NCI-H748 treated with DMSO at 0.1 percent for 48 hours (cell line): ENCODE results near the gene SRRM5.
A peak's percentile ranks its signal among the peaks of the same experiment; 100 is the strongest.
"Not testable (repeated sequence)": the region's sequence is repeated elsewhere in the genome, so short reads cannot be mapped to it uniquely, and the experiment has no call there.

Experiments
- DNase-seq: peaks from one replicate; lab custom pipeline; 2025; lab: John Stamatoyannopoulos, UW

Gene SRRM5, protein sequence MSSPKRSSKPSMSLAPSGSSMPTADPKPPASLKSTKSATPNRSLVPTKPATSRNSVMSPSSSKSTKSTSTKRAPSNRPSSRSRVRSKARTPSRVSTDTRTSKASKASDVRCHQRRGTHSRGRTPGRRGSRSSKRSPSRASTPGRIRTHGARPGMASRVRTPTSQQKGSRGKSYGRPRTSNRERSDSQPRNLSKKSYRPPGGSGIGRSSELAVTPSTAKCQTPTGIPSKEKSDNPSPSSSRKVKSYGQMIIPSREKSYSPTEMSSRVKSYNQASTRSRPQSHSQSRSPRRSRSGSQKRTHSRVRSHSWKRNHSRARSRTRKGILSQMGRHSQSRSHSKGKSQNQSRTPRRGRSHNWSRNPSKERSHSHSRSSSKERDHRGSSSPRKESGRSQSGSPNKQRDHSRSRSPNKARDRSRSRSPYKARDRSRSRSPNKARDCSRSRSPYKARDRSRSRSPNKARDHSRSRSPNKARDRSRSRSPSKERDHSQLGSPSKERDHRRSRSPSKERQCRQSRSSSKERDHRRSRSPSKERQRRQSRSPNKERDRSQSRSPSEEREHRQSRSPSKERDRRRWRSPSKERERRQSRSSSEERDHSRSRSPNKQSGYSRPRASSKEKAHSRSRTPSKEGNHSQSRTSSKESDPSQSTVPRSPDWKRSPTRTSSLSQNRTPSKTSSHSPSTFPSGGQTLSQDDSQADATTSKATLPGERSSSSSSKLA

DNA sequence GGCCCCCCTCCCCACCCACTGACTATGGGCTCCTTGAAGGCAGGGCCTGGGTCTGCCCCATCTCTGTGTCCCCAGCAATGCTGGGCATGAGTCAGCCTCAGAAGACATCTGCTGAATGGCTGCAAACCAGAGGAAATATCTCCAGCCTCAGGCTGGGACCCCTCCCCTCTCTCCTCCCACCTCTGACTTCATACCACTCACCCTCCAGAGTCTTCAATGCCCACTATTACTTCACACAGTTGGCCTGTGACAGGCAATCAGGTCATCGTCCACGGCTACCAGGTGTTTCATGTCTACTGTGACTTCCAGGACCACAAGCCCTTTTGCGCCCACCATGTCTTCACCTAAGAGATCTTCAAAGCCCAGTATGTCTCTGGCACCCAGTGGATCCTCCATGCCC, at the start of gene SRRM5:
Gene SRRM5 (plus strand): TSS at position 301 of the 400 bp plus-strand sequence. CDS start 34 bp downstream, at position 335.
- DNase-seq = no peak

DNA sequence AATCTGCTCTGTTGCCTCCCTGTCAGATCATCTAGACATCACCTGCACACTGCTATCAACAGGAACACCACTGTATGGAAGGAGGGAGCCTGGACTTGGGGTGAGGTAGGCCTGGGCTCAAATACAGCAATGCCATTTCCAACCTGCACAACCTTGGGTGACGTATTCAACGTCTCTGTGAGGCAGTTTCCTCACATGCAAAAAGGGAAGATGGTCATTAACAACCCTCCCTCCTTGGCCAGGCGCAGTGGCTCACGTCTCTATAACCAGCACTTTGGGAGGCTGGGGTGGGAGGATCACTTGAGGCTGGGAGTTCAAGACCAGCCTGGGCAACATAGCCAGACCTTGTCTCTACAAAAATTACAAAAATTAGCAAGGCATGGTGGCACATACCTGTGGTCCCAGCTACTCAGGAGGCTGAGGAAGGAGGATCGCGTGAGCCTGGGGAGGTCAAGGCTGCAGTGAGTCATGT, 49.6 kb upstream of the SRRM5 start:
- no peak for DNase-seq

DNA sequence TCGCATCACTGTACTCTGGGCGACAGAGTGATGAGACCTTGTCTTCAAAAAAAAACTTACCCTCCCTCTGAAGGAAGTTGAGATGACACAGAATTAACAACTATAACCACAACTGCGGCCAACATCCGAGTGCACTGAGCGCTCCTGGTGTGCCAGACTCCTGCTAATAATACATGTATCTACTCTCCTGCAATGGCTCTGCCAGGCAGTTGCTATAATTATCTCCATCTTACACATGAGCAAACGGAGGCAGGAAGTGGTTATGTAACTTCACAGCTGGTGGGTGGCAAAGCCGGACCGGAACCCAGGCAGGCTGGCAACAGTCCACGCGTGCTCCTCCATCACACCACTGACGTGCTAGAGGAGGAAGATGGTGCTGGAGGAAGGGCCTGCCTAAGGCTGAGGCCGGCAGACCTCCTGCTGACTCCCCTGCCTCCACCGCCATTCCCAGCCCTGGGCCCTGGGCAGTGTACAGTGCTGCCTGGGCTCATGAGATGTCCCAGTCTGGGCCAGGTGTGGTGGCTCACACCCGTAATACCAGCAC, 49.1 kb upstream of the SRRM5 start:
- DNase-seq = no peak

DNA sequence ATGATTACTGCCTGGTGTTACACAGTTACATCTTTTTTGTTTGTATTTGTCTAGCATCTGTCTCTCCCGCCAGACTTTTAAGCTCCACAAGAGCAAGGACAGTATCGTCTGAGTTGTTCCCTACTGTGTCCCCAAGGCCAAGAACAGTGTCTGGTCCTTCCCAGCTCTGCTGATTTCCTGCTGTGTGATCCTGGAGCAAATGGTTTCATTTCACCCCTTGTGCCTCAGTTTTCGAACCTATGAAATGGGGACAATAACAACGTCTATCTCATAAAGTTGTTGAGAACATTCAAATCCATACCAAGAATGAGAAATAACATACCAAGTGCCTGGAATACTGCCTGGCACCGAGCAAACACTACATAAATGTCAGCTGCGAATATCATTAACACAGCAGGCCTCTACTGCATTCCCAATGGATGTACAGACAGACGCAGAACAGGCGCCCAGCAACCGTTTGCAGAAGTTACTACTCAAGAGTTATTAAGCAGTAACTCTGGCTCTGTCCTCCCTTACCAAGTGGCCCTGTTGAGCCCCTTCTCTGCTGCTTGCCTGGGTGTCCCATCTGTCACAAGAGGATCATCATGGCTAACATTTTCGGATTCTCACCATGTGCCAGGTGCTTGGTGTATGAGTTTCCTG, 48.0 kb upstream of the SRRM5 start:
- DNase-seq = no peak

DNA sequence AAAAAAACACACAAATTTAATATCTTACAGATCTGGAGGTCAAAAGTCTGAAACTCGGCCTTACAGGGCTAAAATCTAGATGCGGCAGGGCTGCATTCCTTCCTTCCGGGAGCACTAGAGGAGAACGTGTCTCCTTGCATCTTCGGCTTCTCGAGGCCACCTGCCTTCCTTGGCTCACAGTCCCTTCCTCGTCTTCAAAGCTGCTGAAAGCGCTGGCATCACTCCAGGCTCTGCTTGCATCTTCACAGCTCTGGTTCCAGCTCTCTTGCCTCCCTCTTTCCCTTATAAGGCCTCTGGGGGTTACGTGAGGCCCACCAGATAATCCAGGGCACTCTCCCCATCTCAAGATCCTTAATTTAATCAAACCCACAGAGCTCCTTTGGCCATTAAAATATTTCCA, 47.1 kb upstream of the SRRM5 start:
- DNase-seq = no peak

DNA sequence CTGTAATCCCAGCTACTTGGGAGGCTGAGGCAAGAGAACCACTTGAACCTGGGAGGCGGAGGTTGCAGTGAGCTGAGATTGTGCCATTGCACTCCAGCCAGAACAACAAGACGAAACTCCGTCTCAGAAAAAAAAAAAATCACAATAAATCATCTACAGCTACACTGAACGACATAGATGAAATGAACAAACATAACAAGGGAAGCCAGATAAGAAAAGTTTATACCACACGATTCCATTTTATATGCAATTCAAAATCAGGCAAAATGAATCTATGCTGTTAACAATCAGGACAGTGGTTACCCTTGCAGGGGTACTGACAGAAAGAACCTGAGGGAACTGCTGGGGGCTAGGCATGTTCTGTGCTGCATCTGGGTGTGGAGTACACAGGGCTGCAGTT, 42.2 kb upstream of the SRRM5 start:
- no peak for DNase-seq

DNA sequence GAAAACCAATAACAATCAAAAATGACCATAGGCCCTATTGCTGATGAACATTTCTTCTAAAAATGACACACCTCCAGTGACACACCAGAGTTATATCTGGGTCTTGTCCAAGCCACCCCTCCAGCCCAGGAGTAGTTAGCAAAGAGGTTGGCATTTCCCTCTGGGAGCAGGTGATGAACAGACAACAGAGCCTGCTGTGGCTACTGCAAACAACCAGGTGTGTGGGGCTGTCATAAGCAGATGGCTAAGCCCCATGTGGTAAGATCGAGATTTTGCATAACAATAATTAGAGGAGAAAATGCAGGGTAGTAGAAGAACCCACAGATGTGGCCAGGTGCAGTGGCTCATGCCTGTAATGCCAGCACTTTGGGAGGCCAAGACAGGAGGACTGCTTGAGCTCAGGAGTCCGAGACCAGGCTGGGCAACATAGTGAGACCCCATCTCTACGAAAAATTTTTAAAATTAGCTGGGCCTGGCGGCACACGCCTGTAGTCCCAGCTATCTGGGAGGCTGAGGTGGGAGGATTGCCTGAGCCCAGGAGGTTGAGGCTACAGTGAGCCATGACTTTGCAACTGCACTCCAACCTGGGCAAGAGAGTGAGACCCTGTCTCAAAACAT, 41.6 kb upstream of the SRRM5 start:
- DNase-seq = peak; percentile 66

DNA sequence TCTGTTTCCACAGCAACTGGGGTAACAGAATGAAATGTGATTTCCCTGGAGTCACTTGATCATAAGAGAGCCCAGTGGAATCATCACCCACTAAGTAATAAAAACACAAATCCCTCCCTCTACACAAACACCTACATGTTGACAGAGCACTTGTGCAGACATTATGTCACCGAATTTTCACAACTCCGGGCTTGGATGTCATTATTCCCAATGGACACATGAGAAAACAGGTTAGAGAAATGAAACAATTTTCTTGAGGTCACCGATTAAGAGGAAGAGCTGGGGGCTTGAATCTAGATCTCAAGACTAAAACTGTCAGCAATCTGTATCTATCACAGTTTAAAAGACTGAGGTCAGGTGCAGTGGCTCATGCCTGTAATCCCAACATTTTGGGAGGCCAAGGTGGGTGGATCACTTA, 39.7 kb upstream of the SRRM5 start:
- peak; percentile 91 for DNase-seq

DNA sequence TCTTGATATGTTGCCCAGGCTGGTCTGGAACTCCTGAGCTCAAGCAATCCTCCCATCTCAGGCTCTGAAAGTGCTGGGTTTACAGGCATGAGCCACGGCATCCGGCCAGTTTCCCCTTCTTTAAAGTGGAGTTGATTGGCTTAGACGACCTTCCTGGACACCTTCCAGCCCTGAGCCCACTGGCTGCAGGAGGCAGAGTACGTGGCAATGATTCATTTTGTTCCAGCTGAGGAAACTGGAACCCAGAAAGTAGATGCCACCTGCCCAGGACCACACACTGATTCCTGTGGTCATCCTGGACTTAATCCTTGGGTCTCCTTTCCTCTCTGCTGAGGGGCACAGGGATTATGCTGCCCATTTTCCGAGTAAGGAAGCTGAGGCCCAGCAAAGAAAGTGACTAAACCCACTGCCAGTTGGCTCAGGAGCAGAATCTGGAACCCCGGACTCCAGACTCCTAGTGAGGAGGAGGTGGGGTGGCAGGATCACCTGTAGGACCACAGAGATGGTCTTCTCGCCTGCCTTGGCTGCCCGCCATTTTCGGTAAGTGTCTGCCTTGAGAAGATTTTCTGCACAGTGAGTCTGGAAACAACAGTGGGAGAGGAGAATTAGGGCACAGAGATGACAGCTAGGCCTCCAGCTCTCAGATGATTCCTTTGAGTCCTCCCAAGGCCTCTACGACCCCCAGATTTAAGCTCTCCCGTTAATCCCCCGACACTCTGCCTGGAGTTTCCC, 37.3 kb upstream of the SRRM5 start:
- no peak for DNase-seq

DNA sequence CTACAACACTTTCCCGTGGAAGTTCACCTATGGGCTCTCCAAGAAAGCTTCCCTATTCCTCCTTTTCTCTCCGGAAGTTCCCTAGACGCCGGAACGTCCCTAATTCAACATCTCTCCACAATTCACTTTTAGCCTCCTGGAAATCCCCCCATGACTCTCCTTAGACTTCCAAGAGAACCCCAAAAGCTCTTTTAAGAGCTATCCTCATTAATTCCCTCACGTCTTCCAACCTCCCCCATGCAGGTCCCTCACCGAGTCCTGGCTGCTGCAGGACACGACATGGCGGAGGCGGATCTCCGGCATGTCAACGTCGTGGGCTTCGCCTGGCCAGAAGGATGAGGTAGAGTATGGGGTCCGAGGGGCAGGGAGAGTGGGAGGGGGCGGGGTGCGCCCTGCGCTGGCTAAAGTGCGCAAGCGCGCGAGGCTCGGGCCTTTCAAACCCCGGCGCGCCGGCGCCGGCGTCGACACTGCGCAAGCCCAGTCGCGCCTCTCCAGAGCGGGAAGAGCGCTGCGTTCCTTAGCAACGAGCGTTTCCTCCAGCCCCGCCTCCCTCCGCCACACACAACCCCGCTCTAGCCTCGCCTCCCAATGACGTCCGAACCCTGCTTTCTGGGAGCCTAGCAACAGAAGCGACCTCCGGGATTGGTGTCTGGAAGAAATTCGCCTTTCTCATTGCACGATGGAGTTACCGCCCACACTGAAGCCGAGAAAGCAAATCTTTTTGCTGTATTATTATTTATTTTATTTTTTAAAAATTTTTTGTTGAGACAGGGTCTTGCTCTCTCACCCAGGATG, 36.5 kb upstream of the SRRM5 start, which contains the start of the genes PINLYP and XRCC1:
Gene PINLYP (plus strand): TSS at position 646 of the 795 bp plus-strand sequence. CDS start 1,391 bp downstream, outside the sequence.
Gene XRCC1 (minus strand): TSS at position 372 of the 795 bp plus-strand sequence. CDS start 69 bp downstream, at position 303.
- peak; percentile 99 for DNase-seq

DNA sequence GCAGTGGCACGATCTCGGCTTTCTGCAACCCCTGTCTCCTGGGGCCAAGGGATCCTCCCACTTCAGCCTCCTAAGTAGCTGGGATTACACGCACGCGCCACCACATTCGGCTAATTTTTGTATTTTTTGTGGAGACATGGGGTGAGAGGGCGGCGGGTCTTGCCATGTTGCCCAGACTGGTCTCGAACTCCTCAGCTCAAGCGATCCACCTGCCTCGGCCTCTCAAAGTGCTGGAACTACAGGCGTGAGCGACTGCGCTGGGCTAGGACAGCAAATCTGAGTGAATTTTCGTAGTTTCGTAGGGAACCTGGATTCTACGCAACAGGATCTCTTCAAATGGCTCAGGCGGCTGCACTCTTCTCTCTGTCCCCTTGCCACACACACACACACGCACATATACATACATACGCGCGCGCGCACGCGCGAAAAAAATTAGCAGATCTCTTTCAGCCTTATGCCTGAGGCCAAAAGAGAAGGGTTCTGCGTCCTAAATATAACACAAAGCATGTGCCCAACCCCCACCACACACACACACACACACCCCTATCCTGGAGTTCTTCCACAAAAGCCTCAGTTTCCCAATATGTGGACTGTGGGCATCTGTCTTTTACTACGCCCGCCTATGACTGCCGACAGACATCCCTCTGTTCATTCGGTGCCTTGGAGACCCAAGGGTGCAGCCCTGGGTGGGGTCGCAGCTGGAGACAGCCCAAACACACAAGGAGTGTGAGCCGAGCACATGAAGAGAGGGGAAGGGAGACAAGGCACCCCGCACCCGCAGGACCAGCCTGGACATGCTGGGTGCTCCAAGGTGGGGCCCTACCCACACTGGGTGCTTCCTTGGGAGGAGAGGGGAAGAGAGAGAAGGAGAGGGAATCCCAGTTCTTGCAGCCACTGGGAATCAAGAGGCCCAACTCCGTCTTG, 35.7 kb upstream of the SRRM5 start:
- DNase-seq = no peak

DNA sequence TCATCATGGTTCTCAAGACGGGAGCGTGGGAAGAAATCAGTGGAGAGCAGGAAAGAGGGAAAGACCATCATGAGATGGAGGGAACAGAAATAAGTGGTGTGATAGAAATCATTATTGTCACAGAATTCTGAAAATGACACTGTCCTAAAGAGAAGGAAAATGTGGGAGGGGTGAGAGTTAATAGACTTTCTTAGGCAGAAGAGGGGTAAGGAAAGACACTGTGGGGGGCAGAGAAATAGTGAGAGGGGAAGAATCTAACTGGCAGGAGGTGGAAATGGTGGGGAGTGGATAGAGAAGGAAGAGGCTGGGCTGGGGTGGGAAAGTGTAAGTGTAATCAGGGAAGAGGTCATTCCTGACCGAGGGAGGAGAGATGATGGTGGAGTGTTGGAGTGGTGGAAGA, 33.1 kb upstream of the SRRM5 start:
- no peak for DNase-seq

DNA sequence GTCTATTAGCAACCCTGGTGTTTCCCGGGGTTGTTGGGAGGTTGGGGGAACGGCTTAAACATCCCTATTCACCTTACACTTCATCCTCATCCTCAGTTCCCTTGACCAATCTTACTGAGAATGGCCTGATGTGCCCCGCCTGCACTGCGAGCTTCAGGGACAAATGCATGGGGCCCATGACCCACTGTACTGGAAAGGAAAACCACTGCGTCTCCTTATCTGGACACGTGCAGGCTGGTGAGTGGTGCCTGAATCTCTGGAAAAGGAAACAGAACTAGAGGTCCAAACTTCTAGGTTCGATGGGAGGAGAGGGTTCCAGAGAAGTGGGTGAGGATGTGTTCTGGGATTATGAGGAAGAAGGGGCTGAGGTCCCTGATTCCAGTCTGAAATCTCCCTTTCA, 30.4 kb upstream of the SRRM5 start:
- DNase-seq = no peak

DNA sequence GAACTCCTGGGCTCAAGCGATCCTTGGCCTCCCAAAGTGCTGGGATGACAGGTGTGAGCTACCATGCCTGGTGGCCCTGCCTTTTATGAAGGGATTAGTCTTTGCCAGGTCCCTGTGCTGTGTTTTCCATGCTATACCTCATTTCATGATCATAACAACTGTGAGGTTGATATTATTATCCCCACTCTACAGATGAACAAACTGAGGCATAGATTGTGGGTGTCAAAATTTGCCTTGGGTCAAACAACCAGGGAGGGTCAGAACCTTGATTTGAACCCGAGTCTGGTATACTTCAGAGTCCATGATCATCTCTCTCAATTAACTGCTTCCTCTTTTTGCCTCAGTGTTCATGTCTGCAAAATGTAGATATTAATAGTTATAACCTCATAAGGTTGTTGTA, 29.4 kb upstream of the SRRM5 start:
- no peak for DNase-seq

DNA sequence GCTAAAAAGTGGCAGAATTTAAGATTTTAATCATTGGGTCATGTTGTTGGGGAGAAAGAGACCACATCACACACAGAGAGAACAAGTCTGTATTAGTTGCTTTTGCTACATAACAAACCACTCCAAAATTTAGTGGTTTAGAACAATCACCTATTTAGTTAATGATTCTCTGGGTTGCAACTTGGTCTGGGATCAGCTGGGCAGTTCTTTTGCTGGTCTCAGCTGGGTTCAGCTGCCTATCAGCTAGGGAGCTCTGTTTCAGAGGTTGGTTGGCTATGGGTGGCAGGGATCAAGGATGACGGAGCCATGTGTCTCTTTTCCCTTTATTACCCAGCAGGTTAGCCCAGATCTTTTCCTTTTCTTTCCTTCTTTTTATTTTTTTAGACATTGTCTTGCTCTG, 27.4 kb upstream of the SRRM5 start:
- no peak for DNase-seq

DNA sequence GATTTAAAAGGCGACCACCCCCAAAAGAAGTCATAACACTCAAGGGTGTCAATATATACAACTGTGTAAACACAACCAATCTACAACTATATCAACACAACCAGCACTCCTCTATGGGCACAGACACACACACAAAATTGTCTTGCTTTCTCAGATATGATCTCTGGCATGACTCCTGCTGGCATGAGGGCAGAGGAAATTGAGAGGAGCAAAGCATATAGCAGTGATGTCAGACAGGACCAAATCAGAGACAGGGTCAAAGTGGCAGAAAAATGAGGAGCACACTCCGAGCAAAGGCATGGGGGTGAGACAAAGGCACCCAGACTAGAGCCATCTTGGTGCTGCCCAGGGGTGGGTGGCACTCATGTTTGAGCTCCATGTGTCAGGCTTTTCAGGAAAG, 25.5 kb upstream of the SRRM5 start:
- no peak for DNase-seq

DNA sequence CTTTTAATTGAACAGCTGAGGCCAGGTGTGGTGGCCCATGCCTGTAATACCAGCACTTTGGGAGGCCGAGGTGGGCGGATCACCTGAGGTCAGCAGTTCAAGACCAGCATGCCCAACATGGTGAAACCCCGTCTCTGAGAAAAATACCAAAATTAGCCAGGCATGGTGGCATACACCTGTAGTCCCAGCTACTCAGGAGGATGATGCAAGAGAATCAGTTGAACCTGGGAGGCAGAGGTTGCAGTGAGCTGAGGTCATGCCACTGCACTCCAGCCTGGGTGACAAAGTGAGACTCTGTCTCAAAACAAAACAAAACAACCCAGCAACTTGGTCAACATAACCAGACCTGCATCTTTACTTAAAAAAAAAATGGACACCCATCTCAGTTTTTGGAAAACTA, 24.9 kb upstream of the SRRM5 start:
- not testable (repeated sequence) for DNase-seq

DNA sequence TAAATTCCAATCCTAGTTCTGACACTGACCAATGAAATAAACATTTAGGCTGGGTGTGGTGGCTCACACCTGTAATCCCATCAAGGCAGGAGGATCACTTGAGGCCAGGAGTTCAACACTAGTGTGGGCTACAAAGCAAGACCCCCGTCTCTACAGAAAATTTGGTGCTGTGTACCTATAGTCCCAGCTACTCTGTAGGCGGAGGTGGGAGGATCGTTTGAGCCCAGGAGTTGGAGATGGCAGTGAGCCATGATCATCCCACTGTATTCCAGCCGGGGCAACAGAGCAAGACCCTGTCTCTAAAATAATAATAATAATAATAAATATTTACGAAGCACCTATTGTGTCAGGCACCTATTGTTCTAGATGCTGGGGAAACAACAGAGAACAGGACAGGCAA, 22.6 kb upstream of the SRRM5 start:
- no peak for DNase-seq

DNA sequence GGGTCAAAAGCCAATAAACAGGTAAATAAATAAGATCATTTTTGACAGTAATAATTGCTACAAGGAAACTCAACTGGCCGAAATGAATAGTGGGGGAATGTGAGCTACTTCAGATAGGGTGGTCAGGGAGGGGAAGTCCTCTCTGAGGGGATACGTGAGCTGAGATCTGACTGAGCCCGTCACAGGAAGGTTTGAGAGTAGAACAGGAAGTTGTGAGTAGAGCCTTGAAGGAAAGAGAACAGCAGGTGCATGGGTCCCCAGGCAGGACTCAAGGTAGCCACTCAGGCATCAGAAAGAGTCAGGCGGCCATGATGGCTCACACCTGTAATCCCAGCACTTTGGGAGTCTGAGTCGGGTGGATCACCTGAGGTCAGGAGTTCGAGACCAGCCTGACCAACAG, 22.2 kb upstream of the SRRM5 start:
- DNase-seq = no peak
